Activated CD4-positive, alpha-beta T cell treated with anti-CD3 and anti-CD28 coated beads for 1 hour (primary cell): ENCODE data around the gene TFAP2A.

Experiments used
- DNase-seq: peaks from one replicate; pipeline ENCODE4 v3.0.0-alpha.2; 2020

Gene TFAP2A

GRCh38 chr6:10398446-10399218 lies 16.2 kb downstream of the TFAP2A start:
- no peak for DNase-seq

DNA sequence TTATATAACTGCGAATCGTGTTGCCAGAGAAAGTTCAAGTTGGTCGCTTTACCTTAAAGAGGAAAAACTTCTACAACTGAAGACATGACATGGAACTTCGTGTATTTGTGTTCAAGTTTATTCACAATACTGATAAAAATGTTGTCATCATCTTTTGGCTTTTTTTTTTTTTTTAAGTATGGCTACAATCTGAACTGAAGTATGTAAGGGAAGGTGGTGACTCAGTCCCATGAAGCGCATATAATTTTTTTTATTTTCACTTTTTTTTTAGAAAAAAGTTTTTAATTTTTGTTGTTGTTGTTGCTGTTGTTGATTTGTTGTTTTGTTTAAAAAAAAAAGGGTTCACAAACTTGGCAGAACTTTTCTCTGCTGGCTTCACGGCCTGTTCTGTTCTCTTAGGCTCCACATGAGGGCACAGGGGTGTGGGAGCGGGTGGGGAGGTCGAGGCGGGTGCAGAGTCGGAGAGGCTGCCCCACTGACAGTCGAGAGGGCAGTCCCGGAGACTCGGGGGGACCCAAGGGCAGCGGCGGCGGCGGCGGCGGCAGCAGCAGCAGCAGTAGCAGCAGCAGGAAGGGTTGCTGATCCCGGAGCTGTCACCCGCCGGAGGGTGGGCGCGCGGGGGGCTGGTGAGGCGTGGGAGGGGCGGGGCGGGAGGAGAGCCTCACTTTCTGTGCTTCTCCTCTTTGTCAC lies 17.0 kb downstream of the TFAP2A start:
- no peak for DNase-seq

GRCh38 chr6:10396785-10397184 lies 18.1 kb downstream of the TFAP2A start:
- no peak for DNase-seq

DNA sequence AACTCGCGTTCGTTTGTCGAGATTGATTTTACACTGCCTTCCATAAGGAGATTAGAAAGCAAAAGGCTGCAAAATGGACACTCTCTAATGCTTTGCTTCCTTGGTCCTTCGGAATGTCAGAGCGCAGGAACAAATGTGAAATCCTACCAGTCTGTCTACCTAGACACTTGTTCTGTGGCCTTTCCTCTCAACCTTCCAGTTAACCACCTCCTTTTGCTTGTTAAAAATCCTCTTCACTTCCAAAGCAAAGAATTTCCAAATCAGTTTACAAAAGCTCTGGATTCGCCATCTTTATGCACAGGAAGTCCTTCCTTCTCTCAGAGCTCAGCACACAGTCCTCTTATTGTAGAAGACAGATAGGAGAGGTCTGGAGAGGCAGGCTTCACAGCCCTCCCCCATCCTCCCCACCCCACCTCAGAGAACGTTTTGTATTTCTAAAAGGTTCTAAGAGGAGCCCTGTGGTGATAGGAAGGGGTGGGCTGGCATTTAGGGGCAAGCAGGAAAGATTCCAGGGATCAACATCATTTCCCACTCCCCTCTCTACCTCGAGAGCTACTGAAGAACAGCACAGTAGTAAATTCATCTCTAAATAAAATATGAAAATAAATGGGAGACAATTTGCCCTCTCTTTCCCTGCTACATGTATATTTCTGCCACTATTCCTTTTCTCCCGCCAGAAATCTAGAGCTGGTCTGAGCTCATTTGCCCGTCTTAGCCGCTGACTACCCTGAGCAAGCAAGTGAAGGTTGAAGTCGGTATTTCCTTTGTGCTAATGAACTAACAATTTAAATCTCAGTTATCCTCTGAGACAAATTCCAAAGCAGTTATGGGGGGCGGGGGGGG lies 18.9 kb downstream of the TFAP2A start:
- no peak for DNase-seq

- no peak for DNase-seq
Measured at GRCh38 chr6:10395171-10395703, 19.6 kb downstream of the TFAP2A start.

GRCh38 chr6:10393544-10394225 lies 21.2 kb downstream of the TFAP2A start:
- no peak for DNase-seq

DNA sequence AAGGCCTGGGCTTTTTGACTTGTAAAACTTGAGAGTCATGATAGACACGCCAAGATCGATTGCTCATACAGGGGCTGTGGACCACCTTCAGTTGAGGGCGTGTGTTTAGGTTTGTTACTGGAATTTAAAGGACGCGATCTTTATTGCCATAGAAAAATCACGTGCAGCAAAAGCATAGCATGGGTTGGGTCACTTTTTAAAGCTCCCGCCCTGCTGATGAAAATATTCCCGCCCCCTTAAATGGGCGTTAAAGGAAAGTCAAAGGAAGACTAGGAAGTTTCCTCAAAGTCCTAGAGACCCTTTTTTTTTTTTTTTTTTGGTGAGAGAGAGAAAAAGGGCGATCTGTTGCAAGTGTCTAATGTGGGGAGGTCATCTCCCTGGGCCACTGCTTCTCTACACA lies 23.1 kb downstream of the TFAP2A start:
- DNase-seq = no peak

DNA sequence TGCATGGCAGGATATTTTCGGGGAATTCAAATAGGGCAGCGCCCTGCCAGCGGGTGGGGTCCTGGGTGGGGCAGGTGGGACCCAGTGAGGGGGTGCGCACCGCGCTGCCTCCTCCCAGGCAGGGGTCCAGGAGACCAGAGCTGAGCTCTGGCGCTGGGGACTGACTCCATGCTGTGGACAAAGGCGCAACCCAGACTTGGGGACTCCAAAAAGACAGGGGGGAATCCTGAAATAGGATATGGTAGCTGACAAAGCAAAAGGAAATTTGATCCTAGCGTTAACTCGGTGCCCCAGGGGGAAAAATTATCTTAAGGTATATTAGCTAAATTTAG lies 23.6 kb downstream of the TFAP2A start:
- DNase-seq = no peak

DNA sequence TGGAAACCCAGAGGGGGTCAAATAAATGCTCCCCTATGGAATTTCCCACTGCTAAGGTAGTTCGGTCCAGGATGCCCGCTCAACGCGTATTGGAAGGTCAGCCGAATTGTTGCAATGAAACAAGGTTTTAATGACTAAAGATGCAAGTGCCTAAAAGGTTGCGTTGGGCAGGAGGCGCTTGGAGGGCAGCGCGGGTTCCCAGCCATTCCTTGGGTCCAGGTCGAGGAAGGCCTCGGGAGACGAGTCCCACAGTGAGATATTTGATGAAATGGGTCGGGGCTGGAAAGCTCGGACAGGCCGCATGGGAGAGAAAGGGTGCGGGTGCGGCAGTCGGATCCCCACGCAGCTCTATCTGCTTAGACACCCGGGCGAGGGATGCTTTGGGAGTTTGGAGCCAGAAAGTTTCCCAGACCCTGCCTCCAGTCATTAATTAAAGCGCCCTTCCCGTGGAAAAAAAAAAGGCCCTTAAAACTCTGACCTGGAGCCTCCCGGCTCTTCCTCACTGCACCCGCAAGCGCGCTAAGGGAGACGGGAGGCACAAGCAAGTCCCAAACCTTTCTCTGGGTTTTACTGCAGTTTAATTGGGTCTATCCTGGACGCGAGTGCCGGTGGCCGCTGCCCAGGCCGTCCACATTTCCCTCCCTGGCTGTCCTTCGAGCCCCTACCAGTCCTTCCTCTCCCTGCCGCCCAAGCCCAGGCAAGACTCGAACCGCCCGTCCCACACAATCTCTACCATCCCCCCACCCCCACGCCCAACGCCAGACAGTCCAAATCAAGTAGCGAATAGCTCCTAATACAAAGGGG lies 24.2 kb downstream of the TFAP2A start:
- DNase-seq = no peak

- DNase-seq = no peak
Measured at GRCh38 chr6:10389739-10390494, 25.0 kb downstream of the TFAP2A start.

DNA sequence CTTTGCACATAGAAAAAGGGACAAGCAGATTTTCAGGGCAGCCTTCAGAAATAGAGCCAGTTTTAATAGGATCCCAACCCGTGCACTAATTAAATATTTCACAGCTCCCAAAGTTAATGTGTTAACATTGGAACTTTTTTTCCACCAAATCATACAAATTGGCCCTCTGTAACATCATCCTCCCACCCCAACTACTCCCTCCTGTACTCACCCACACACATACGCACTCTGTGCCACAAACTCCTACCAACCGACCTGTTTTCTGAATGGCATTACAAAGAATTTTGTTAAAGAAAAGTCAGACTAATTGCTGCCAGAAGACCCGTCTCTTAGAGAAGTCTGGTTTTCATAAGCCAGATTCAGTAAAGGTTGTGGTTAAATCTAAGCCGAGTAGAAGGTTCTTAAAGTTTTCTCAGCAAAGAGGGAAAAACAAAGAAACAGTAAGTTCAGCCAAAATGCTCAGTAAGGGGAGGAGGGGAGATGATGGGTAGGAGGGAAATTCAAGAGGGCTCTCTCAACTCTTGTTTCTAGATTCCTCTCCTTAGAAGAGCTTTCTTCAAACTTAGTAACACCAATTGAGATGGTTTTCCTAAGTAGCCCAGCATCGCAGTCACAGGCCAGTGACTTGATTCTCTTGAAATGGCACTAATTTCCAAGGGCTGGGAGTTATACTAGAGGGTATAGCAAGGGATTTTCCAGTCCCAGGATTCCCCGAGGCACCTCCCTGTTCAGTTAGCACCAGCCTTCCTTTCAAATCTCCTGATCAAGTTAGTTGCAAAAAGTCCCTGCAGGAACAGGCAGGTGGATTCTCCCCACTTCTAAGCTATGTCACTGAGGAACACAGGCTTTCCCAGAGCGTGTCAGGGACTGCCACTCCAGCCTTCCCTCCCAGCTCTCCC lies 27.9 kb downstream of the TFAP2A start:
- DNase-seq = no peak

- no peak for DNase-seq
Measured at GRCh38 chr6:10386220-10386619, 28.7 kb downstream of the TFAP2A start.

DNA sequence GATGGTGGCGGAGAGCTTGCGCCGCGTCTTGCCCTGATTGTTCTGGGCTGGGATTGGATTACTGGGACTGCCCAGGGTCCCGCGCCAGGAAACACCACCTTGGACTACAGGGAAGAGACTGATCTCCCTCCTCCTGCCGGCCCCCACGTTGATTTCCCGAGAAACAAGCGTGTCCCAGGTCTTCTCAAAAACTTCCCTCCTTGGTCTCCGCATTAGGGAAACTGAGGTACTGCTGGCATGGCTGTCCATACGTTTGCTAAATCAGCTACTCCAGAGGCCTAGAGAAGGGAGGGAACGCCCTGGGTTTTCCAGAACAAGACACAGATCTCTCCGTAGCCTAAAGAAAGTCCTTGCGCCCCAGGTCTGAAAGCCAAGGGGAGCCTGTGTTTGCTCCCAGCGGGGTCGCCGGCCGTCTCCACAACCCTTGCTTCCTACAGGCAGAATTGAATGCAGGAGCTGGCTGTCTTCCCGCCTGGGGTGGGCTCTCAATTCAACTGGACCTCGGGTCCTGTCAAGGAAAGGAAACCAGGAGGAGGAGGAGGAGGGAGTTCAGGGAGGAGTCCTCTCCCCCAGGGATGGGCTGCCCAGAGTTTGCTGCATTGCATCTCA lies 29.2 kb downstream of the TFAP2A start:
- DNase-seq = no peak

- DNase-seq = no peak
Measured at GRCh38 chr6:10384610-10385523, 30.0 kb downstream of the TFAP2A start.

DNA sequence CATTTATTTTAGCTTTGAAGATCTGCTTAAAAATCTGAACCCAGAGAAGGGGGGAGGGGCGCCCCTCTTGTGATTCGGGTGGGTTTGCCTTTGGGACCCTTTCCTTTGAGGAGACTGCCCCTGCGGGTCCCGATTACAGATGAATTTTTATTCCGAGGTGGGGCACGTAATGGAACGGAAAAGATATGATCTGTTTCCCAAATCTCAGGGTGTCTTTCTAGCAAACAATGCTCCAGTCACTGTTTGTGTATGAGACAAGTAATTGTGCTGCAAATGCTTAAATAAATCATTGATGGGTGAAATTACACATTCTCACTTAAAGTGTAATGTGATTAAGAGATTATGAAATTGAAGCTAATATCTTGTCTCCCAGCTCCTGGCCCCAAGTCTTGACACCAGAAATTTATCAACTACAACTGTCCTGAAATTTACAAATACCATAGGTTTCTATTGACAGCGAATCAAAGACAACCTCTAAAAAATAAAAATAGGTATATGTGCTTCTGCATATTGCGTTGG lies 30.7 kb downstream of the TFAP2A start:
- no peak for DNase-seq

- DNase-seq = no peak
Measured at GRCh38 chr6:10383331-10384090, 31.4 kb downstream of the TFAP2A start.

DNA sequence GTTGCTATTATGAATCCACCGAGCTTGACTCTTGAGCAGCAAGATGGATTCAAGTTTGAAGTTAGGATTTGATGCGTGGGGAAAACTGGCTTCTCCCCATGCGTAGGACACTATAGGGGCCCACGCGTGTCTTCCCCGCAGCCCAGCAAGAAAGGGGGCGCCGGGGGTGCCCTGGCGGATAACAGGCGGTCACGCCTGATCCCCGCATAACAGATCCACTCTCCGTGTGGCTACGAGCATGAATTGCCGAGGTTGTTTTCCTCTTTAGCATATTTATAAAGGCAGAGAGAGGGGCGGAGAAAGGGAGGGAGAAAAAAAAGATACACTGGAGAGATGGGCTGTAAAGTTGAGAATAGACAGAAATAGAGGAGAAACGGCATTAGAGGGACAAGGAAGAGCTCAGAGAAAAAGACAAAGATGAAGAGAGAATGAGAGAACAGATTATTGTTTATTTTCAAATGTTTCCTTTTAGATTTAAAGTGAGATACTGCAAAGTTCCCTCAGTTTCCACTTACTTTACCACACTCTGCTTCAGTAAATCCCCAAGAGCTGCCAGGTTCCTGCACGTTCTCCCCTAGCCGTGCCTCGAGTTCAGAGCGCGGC lies 32.0 kb downstream of the TFAP2A start:
- DNase-seq = no peak
